ENCODE data around the gene DENND4B.

Gene DENND4B

DNA sequence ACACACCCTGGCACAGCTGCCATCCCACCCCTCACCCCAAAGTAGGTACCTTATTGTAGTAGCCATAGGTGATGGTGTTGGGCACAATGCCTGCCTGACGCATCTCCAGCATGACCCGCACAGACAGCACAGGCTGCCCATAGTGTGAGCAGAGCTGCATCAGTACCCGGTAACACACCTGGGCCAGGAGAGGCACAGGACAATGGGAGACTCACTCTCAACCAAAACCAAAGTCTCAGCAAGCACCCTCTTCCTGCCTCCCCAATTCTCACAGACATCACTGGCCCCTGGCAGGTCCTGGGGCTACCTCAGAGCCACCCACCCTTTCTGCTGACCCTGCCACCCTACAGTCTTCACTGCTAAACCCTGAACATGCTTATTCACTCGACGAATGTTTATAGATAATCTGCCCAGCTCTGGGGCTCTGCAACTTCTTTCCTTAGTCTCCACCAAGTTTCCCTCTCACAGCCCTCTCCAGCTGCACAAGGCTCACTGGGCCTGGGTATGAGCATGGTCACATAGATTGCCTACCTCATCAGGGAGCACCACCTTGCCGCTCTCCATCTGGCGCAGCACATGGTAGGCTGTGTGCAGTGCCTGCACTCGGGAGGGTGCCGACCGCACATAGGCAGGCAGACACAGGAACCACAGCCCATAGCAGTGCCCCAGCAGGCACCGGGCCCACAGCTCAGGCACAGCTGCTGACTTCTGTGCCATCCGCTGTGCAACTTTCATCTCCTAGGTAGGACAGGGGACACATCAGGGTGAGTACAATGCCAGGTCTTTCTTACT is 10.3 kb downstream of the DENND4B start:
- TF ChIP-seq, protein P1, sequence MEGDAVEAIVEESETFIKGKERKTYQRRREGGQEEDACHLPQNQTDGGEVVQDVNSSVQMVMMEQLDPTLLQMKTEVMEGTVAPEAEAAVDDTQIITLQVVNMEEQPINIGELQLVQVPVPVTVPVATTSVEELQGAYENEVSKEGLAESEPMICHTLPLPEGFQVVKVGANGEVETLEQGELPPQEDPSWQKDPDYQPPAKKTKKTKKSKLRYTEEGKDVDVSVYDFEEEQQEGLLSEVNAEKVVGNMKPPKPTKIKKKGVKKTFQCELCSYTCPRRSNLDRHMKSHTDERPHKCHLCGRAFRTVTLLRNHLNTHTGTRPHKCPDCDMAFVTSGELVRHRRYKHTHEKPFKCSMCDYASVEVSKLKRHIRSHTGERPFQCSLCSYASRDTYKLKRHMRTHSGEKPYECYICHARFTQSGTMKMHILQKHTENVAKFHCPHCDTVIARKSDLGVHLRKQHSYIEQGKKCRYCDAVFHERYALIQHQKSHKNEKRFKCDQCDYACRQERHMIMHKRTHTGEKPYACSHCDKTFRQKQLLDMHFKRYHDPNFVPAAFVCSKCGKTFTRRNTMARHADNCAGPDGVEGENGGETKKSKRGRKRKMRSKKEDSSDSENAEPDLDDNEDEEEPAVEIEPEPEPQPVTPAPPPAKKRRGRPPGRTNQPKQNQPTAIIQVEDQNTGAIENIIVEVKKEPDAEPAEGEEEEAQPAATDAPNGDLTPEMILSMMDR (IDR thresholded peaks at IDR 0.05; ENCODE audit: low read depth, low read length) = no peak
- DNase-seq (ENCODE audit: extremely low read depth, low read depth) = no peak

DNA sequence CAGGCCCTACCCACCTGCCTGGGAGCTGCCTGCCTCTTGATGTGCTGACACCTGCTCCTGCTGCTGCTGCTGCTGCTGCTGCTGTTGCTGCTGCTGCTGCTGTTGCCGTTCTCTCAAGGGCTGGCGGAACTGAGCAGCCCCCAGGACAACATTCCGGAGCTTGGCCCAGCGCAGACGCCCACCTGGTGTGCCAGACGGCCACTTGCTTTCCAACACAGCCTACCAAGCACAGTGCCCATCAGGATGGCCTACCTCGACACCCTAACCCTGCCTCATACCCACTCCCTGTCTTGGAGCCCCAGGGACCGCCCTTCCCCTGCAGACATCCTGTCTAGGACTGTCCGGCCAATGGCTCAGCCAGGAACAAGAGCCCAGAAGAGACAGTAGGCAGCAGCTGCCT is 11.8 kb downstream of the DENND4B start:
- TF ChIP-seq, protein P1 (IDR thresholded peaks at IDR 0.05; ENCODE audit: low read depth, low read length) = no peak
- DNase-seq (ENCODE audit: extremely low read depth, low read depth) = no peak

DNA sequence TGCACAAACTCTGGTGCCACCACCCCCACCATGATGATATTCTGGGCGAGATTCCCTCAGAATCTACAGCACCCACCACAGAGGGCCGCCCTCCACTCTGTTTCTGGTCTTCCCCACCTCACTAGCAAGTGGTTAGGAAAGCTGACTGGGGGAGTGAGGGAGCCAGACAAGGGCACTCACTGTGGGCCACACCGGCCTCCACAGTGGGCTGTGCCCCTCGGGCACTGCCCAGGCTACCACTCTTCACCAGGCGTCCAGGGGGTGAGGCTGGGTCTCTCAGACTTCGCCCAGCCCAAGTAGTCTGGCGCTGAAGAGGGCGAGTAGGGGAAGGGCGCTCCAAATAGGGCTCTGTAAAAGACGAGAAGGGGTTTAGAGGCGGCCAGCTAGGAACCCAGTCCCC is 12.6 kb downstream of the DENND4B start:
- TF ChIP-seq, protein P1 (IDR thresholded peaks at IDR 0.05; ENCODE audit: low read depth, low read length) = no peak
- no peak for DNase-seq (ENCODE audit: extremely low read depth, low read depth)

DNA sequence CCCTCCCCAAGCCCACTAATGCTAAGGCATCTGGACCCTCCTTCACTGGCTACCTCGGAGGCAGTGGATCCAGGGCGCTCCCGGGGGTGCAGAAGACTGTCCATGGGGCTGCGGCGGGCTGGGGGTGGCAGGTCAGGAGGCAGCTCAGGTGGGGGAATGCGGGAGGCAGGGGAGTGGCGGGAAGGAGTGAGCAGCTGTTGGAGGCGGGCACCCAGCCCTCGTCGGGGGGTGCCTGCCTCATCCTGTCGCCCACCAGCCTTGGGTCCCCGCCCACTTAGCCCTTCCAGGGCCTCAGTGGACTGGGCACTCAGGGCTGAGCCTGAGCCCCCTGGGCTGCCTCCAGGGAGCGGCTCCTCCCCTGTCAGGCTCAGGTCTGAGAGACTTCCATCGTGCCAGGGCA is 13.1 kb downstream of the DENND4B start:
- DNase-seq (ENCODE audit: extremely low read depth, low read depth) = no peak
- TF ChIP-seq, protein P1 (IDR thresholded peaks at IDR 0.05; ENCODE audit: low read depth, low read length) = no peak

DNA sequence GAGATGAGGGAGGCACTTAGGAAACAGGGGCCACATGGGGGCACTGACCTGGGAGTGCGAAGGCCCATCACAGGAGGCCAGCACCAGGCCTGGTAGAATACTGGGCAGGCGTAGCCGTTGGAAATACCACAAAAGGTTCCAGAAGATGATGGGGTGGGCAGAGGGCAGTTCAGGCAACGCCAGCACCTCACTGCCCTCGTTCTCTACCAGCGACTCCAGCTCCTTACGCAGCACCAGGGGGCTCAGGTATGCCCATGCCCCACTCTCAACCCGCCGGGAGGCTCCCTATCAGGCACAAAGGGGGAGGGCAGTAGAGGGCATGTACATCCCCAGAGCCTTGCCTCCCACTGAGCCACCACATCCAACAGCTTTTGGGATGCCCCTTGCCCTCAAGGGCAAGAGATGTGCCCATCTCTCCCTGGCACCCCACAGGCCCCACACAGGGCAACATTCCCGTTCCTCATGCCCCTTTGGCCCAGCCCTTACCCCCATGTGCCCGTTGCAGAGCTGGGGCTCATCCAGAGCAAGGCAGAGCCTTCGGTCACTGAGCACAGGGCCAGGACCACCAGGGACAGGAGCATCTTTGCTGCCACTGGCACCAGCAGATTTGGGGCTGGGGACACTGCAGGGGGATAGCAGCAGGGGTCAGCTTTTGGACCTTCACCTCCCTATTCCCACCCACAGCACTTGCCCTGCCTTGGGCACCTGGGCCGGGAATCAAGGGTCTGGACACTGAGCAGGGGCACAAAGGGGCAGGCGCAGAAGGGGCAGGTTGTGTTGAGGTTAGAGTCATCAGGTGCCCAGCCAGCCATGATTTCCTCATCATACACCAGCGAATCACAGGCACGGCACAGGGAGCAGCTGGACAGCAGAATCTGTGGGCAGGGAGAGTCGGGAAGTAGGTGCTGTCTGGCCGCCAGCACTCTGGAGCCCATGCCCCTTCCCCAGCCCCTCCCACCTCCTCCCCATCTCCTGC is 14.1 kb downstream of the DENND4B start:
- TF ChIP-seq, protein P1 (IDR thresholded peaks at IDR 0.05; ENCODE audit: low read depth, low read length) = no peak

DNA sequence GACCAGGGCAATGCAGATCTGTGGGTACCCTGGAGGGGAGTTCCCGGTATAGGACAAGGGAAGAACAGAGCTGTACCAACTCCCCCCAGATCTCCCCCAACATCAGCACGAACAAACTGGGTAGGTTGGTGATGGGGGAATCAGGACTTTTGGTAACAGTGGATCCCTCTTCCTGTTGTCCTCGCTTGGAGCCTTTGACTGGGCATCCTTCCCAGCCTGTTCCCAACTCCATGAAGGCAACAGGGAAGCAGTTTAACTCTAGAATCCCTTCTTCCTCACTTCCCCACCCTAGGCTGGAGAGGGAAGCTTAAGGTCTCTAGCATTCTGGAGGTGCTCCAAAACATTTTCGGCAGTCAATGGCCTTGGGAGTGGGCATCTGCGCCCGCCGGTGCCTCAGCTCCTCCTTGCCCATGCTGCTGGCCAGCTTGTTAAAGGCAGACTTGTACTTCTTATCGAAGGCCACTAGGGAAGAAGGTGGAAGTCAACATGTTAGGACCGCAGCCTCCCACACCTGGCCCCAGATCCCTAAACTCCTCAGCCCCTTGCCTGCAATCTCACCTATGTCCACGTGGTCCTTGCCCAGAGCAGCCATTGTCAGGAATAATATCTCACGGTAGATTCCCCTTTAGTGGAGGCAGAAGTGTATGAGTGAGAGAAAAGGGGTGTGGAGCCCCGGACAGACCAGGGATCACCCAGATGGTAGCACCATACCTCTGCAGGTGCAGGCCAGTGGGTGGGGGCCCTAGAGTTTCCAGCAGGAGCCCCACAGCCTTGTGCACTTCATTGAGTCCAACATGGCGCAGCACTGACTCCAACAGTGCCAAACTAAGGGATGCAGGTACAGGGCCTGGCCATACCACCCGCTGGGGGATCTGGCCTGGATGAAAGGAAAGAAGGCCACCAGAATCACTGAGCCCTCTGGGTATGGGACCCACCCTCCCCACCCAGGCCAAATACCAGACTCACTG is 16.3 kb downstream of the DENND4B start:
- no peak for DNase-seq (ENCODE audit: extremely low read depth, low read depth)
- TF ChIP-seq, protein P1 (IDR thresholded peaks at IDR 0.05; ENCODE audit: low read depth, low read length) = no peak

More for the DNA sequence above, 14.1 kb downstream of the DENND4B start:
- DNase-seq (ENCODE audit: extremely low read depth, low read depth) = no peak

All from AG09319 (cell line).